NCI-H187 treated with DMSO at 0.1 percent for 48 hours (cell line): Measurements from ENCODE around the gene TMSB4X.
"Not testable (repeated sequence)": the region's sequence is repeated elsewhere in the genome, so short reads cannot be mapped to it uniquely, and the experiment has no call there.

ENCODE experiments used
- DNase-seq: peaks from one replicate; lab custom pipeline; 2025; lab: John Stamatoyannopoulos, UW

TMSB4X gene

GRCh38 chrX:12955882-12956703, 18.8 kb upstream of the TMSB4X start:
- DNase-seq: no peak

GRCh38 chrX:12956704-12957534, 18.0 kb upstream of the TMSB4X start:
- DNase-seq: no peak

- DNase-seq: no peak
Observed at GRCh38 chrX:12958059-12958458, 16.9 kb upstream of the TMSB4X start.

- no peak for DNase-seq
Observed at GRCh38 chrX:12958461-12958860, 16.4 kb upstream of the TMSB4X start.

- DNase-seq: no peak
Observed at GRCh38 chrX:12961196-12961718, 13.7 kb upstream of the TMSB4X start.

GRCh38 chrX:12962041-12962504, 12.8 kb upstream of the TMSB4X start:
- no peak for DNase-seq

- not testable (repeated sequence) for DNase-seq
Observed at GRCh38 chrX:12963210-12963850, 11.6 kb upstream of the TMSB4X start.

GRCh38 chrX:12965131-12965940, 9.6 kb upstream of the TMSB4X start:
- no peak for DNase-seq

GRCh38 chrX:12966151-12966550, 8.8 kb upstream of the TMSB4X start:
- DNase-seq: no peak

- no peak for DNase-seq
Observed at GRCh38 chrX:12967711-12968465, 7.0 kb upstream of the TMSB4X start.

GRCh38 chrX:12970691-12971202, 4.2 kb upstream of the TMSB4X start:
- no peak for DNase-seq

- DNase-seq: no peak
Observed at GRCh38 chrX:12971282-12972003, 3.5 kb upstream of the TMSB4X start.

GRCh38 chrX:12972243-12972642, 2.7 kb upstream of the TMSB4X start:
- DNase-seq: no peak

GRCh38 chrX:12972878-12973560, 1.9 kb upstream of the TMSB4X start:
- no peak for DNase-seq

GRCh38 chrX:12973561-12974304, 1.2 kb upstream of the TMSB4X start:
- no peak for DNase-seq

GRCh38 chrX:12974305-12974795, 560 bp upstream of the TMSB4X start:
- no peak for DNase-seq

- DNase-seq: no peak
Observed at GRCh38 chrX:12975670-12975965, 708 bp downstream of the TMSB4X start.

- DNase-seq: no peak
Observed at GRCh38 chrX:12975991-12976558, 1.2 kb downstream of the TMSB4X start.
